ENCODE data around the gene RXFP2.

RXFP2 gene

GRCh38 chr13:31849206-31849605 lies 109.9 kb downstream of the RXFP2 start:
- H3K4me3 ChIP-seq = no peak overlapping the region
- H3K36me3 ChIP-seq = no peaks in the 10 kb centered on the region
- no peak for TF ChIP-seq CTCF (IDR thresholded peaks at IDR 0.05)
- H3K4me1 ChIP-seq = peaks cover 0 to 32% (median 13%) of the 10 kb centered on the region in 4 donors
- DNase-seq = no peak
- H3K27me3 ChIP-seq = no peaks in the 10 kb centered on the region
- intact Hi-C loops (cut with DNase I; ENCODE audit: low total_unique reads) = loop anchor here (10.0 kb wide), 1 partner anchor 466 kb away; the partner anchor contains the start of genes BRCA2 and ZAR1L
- H3K9me3 ChIP-seq = no peaks in the 10 kb centered on the region
- H3K27ac ChIP-seq = no peak overlapping the region

DNA sequence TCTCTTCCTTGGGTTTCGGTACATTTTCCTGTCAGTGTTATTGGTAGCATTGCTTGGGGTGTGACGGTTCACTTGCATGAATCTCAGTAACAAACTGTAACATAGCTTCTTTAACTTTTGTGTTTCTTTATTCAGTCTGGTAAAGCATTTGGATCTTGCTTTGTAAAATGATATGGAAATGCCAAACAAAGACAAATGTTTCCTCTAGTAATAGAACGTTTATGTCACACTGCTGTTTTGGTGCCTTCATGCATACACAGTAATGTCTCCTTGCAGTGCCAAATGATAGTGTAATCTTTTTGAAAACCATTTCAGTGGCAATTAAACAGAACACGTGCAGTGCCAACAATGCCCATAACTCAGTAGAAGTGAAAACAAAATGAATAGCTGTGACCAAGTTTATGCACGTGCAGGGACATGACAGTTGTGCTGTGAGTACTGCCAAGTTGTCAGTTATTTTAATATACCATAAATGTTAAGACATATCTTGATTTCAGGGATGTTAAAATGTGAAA lies 110.8 kb downstream of the RXFP2 start:
- Histone ChIP-seq H3K27ac (no peak overlapping the region), H3K4me3 (no peak overlapping the region), H3K4me1 (peaks cover 0 to 36% (median 13%) of the 10 kb centered on the region in 4 donors), H3K27me3 (no peaks in the 10 kb centered on the region), H3K9me3 (no peaks in the 10 kb centered on the region), H3K36me3 (no peaks in the 10 kb centered on the region)
- intact Hi-C loops (cut with DNase I; ENCODE audit: low total_unique reads) = no loop called here
- no peak for TF ChIP-seq CTCF (IDR thresholded peaks at IDR 0.05)
- DNase-seq = no peak

GRCh38 chr13:31851216-31851615 lies 111.9 kb downstream of the RXFP2 start:
- H3K27me3 ChIP-seq = no peaks in the 10 kb centered on the region
- no peaks in the 10 kb centered on the region for H3K36me3 ChIP-seq
- intact Hi-C loops (cut with DNase I; ENCODE audit: low total_unique reads) = no loop called here
- no peak for TF ChIP-seq CTCF (IDR thresholded peaks at IDR 0.05)
- no peak overlapping the region for H3K4me3 ChIP-seq
- H3K9me3 ChIP-seq = no peaks in the 10 kb centered on the region
- no peak overlapping the region for H3K27ac ChIP-seq
- H3K4me1 ChIP-seq = peaks cover 0 to 36% (median 10%) of the 10 kb centered on the region in 4 donors
- no peak for DNase-seq

Data from tibial artery (tissue), 4 donors.